ENCODE data around the gene SULT1A1.
"Not testable (repeated sequence)": the region's sequence is repeated elsewhere in the genome, so short reads cannot be mapped to it uniquely, and the experiment has no call there.

GRCh38 chr16:28637765-28638164, 27.9 kb upstream of the SULT1A1 start, which contains the start of gene NPIPB8:
- TF ChIP-seq EZH2 (IDR thresholded peaks at IDR 0.05; ENCODE audit: borderline replicate concordance); CTCF (IDR thresholded peaks at IDR 0.05; ENCODE audit: poor library complexity); EZH2phosphoT487 (IDR thresholded peaks at IDR 0.05; ENCODE audit: low read depth, severe bottlenecking, unreplicated experiment): not testable (repeated sequence)

Measured in hepatocyte (in vitro differentiated cells).